Kidney (tissue), 14 donors: ENCODE results near the gene NYNRIN. TPM values are rescaled to one million over a fixed set of nuclear protein-coding genes. Genes with fewer than 3 reads are reported as not detected.

Source experiments
- DNase-seq, 5 donors: peaks; one replicate each; pipeline ENCODE4 v3.0.0-alpha.2; 2013 to 2020
- FAIRE-seq: peaks from 2 replicates; lab custom pipeline; 2012; peaks lifted over from hg19 to GRCh38; lab: Jason Lieb, UNC
- H3K27ac ChIP-seq, 2 donors: one replicate each; pipeline ENCODE4 v1.7.0; 2013; ENCODE audit warnings: low read depth in 2 of 2, low read length in 2 of 2, inconsistent platforms in 1 of 2
- H3K27me3 ChIP-seq: one replicate; pipeline ENCODE4 v1.7.1; 2013; ENCODE audit warnings: low read length, inconsistent platforms; ENCODE audit not compliant: control insufficient read depth, insufficient read depth
- H3K36me3 ChIP-seq, 3 donors: one replicate each; pipeline versions ENCODE4 v1.7.0 to v1.7.1; 2013; ENCODE audit warnings: low read length in 3 of 3, control low read depth in 1 of 3, inconsistent platforms in 1 of 3; ENCODE audit not compliant: insufficient read depth in 3 of 3, control insufficient read depth in 2 of 3
- H3K4me1 ChIP-seq, 3 donors: one replicate each; pipeline versions ENCODE4 v1.7.0 to v1.7.1; 2013; ENCODE audit warnings: low read length in 3 of 3, inconsistent platforms in 1 of 3, low read depth in 1 of 3; ENCODE audit not compliant: control insufficient read depth in 2 of 3, insufficient read depth in 2 of 3
- H3K4me3 ChIP-seq, 3 donors: one replicate each; pipeline versions ENCODE4 v1.7.0 to v1.8.1; 2013; ENCODE audit warnings: low read length in 3 of 3, control low read depth in 1 of 3, inconsistent platforms in 1 of 3
- H3K9ac ChIP-seq, 3 donors: one replicate each; pipeline versions ENCODE4 v1.7.0 to v1.7.1; 2013; ENCODE audit warnings: low read length in 3 of 3, control low read depth in 1 of 3, inconsistent platforms in 1 of 3
- H3K9me3 ChIP-seq, 3 donors: one replicate each; pipeline versions ENCODE4 v1.7.0 to v1.7.1; 2013; ENCODE audit warnings: low read length in 3 of 3, control low read depth in 1 of 3, inconsistent platforms in 1 of 3; ENCODE audit not compliant: control insufficient read depth in 2 of 3, insufficient read depth in 1 of 3
- CTCF ChIP-seq: IDR thresholded peaks from 3 replicates; pipeline ENCODE4 v1.5.1; 2012; ENCODE audit warnings: mild to moderate bottlenecking, moderate library complexity, borderline replicate concordance; ENCODE audit not compliant: insufficient read depth; ENCODE audit errors: extremely low read depth
- intact Hi-C: fragments of 100-400 bp; cut with DNase I; formaldehyde crosslinking; loops from one replicate; pipeline ENCODE4 v1.11.1; 2022
- polyA plus RNA-seq: library from polyadenylated mRNA; stranded (reverse); fragments of 350-450 nt; fragmentation: Illumina TruSeq; extraction: RNeasy Lipid Tissue Mini Kit (QIAGEN cat#74804); gene quantifications from one replicate; pipeline ENCODE4 v1.2.3, GENCODE V29; 2014; ENCODE audit warnings: low read depth, low replicate concordance; ENCODE audit not compliant: insufficient read depth
- total RNA-seq: library from RNA; stranded (reverse); fragmentation: NEBNext Ultra II Directional; extraction: Animal tissue kit (Norgen Biotek cat#: 25700); gene quantifications from one replicate; pipeline ENCODE4 v1.2.1, GENCODE V29; 2021
- donor health status: control.
- donor health status: control.
- donor health status: control.
- donor health status: control.
- donor health status: control.
- donor health status: DM: yes; HTN: yes; CAD: no.
- donor health status: Normal renal cell carcinoma (clear cell type).

Gene NYNRIN
- total and polyA plus RNA-seq, 2 donors from 2014 or later: 4.4 to 12.1 TPM

- DNase-seq: no peak
- Histone ChIP-seq H3K9ac (no peak overlapping the region), H3K9me3 (no peaks in the 10 kb centered on the region), H3K4me1 (no peaks in the 10 kb centered on the region), H3K27me3 (no peaks in the 10 kb centered on the region), H3K4me3 (no peak overlapping the region), H3K27ac (no peak overlapping the region), H3K36me3 (peaks cover 0 to 7% (median 2%) of the 10 kb centered on the region in 3 donors)
- intact Hi-C loops: no loop called here
- TF ChIP-seq CTCF: no peak
- no peak for FAIRE-seq
Observed at GRCh38 chr14:24415421-24416253, 16.8 kb downstream of the NYNRIN start.

GRCh38 chr14:24416254-24416931 is 17.6 kb downstream of the NYNRIN start:
- intact Hi-C loops: no loop called here
- Histone ChIP-seq H3K4me3 (no peak overlapping the region), H3K27me3 (no peaks in the 10 kb centered on the region), H3K36me3 (peaks cover 0 to 7% (median 0%) of the 10 kb centered on the region in 3 donors), H3K9me3 (no peaks in the 10 kb centered on the region), H3K9ac (no peak overlapping the region), H3K27ac (no peak overlapping the region), H3K4me1 (no peaks in the 10 kb centered on the region)
- FAIRE-seq: no peak
- no peak for DNase-seq
- no peak for TF ChIP-seq CTCF

- no peak overlapping the region for H3K4me3 ChIP-seq
- no peak overlapping the region for H3K9ac ChIP-seq
- intact Hi-C loops: no loop called here
- no peaks in the 10 kb centered on the region for H3K9me3 ChIP-seq
- no peaks in the 10 kb centered on the region for H3K27me3 ChIP-seq
- FAIRE-seq (no peak), DNase-seq (no peak)
- peaks cover 0 to 7% (median 0%) of the 10 kb centered on the region in 3 donors for H3K36me3 ChIP-seq
- no peaks in the 10 kb centered on the region for H3K4me1 ChIP-seq
- no peak overlapping the region for H3K27ac ChIP-seq
- no peak for TF ChIP-seq CTCF
Observed at GRCh38 chr14:24416932-24417619, 18.3 kb downstream of the NYNRIN start.
